AG09319 (cell line): ENCODE data around the gene RPL35A.
"Not testable (repeated sequence)": the region's sequence is repeated elsewhere in the genome, so short reads cannot be mapped to it uniquely, and the experiment has no call there.

Experiments
- DNase-seq: peaks from one replicate; pipeline ENCODE4 v3.0.0-alpha.2; 2010; ENCODE audit warnings: low read depth; ENCODE audit errors: extremely low read depth
- TF ChIP-seq, protein P1 (sequence below): IDR thresholded peaks from 2 replicates; pipeline ENCODE4 v1.5.1; 2011; ENCODE audit warnings: low read depth, mild to moderate bottlenecking, inconsistent platforms, low read length, moderate library complexity

Gene RPL35A

DNA sequence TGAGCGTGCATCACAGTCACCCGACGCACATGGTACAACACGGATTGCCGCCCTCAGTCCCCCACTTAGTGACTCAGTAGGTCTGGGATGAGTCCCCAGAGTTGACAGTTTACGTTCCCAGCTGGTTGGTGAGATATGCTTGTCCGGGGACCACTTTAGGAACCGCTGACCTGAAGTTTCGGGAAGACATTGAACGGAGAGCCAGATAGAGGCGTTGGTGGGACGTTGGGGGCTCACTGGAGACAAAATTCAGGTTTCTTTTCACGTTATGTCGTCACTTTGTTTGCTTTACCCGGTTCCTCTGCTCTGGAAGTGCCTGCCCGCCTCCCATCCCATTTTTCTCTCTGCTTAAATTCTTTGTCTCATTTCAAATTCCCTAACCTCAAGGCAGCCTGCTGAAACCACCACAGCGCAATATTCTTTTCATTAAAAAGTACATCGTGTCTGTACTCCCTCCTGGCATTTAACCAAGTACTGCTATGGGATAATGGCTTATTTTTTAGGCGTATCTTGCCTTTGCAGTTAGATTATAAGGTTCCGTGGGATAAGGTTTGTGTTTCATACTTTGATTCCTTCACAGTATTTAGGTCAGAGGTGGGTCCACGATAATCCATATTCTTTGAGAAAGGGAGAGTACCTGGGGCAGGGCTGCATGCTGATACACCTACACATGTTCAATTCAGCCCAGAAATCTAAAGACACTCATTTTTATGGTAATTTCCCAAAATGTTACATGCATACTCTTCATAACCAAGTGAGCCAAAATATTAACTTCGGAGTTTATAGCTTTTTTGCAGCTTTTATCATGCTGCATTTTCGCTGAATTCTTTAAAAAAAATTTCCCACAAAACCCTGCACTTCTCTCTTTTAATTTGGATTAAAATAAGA lies 10.9 kb downstream of the RPL35A start:
- DNase-seq: no peak
- TF ChIP-seq, protein P1, sequence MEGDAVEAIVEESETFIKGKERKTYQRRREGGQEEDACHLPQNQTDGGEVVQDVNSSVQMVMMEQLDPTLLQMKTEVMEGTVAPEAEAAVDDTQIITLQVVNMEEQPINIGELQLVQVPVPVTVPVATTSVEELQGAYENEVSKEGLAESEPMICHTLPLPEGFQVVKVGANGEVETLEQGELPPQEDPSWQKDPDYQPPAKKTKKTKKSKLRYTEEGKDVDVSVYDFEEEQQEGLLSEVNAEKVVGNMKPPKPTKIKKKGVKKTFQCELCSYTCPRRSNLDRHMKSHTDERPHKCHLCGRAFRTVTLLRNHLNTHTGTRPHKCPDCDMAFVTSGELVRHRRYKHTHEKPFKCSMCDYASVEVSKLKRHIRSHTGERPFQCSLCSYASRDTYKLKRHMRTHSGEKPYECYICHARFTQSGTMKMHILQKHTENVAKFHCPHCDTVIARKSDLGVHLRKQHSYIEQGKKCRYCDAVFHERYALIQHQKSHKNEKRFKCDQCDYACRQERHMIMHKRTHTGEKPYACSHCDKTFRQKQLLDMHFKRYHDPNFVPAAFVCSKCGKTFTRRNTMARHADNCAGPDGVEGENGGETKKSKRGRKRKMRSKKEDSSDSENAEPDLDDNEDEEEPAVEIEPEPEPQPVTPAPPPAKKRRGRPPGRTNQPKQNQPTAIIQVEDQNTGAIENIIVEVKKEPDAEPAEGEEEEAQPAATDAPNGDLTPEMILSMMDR: no peak

DNA sequence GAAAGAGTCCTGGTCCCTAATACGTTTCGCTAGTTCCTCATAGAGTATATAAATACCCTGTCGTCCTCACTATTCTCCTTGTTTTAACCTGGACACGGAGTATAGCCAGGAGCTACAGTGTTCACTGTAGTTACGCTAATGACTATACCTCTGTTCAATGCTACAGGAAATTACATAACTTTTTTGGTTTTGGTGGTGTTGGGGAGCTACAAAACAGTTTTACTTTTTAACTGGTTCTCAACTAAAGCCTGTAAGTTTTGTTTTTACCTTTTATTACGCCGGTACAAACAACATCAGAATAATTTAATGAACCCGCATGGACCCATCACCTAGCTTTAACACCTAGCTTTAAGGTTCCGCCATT lies 11.6 kb downstream of the RPL35A start:
- DNase-seq: no peak
- TF ChIP-seq, protein P1: no peak

DNA sequence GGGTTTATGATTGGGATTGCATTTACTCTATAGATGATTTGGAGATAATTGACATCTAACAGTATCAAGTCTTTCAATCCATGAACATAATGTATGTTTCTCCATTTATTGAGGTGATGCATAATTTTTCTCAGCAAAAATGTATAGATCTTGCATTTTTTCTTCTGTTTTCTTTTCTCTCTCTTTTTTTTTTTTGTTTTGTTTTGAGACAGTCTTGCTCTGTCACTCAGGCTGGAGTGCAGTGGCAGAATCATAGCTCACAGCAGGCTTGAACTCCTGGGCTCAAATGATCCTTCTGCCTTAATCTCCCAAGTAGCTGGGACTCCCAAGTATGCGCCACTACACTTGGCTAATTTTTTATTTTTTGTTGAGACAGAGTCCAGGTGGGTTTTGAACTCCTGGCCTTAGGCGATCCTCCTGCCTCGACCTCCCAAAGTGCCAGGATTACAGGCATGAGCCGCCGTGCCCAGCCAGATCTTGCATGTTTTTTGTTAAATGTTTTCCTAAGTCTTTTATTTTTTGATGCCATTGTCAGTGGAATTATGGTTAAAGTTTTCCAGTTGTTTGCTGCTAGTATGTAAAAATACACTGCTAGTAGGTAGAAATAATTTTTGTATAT lies 13.1 kb downstream of the RPL35A start:
- TF ChIP-seq, protein P1: no peak

DNA sequence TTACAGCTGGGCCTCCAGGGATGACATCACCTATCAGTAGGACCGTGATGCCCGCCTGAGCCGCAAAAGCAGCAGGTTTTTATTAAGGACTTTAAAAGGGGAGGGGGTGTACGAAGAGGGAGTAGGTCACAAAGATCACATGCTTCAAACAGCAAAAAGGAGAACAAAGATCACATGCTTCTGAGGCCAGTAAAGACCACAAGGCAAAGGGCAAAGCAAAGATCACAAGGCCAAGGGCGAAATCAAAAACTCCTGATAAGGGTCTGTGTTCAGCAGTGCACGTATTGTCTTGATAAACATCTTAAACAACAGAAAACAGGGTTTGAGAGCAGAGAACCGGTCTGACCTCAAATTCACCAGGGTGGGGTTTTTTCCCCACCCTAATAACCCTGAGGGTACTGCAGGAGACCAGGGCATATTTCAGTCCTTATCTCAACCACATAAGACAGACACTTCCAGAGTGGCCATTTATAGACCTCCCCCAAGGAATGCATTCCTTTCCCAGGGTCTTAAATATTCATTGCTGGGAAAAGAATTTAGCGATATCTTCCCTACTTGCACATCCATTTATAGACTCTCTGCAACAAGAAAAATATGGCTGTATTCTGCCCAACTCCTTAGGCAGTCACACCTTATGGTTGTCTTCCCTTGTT lies 17.5 kb downstream of the RPL35A start:
- not testable (repeated sequence) for DNase-seq

More for the DNA sequence above, 13.1 kb downstream of the RPL35A start:
- no peak for DNase-seq

DNA sequence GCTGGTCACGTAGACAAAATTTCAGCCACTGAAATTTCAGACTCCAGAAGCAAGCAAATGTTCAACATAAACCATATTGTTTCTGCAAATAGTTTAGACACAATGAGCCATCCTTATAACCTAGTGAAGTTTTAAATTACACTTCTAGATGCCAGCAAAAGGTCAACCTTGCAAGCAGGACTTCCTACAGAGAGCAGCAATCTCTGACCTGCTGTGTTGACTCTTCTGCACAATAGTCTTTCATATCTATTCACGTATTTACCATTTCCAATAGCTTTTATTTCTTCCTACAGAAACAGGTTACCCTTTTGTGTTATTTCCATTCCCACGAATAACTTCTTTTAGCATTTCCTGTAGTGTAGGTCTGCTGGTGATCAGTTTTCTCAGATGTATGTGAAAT lies 20.6 kb downstream of the RPL35A start:
- TF ChIP-seq, protein P1: no peak
- no peak for DNase-seq

DNA sequence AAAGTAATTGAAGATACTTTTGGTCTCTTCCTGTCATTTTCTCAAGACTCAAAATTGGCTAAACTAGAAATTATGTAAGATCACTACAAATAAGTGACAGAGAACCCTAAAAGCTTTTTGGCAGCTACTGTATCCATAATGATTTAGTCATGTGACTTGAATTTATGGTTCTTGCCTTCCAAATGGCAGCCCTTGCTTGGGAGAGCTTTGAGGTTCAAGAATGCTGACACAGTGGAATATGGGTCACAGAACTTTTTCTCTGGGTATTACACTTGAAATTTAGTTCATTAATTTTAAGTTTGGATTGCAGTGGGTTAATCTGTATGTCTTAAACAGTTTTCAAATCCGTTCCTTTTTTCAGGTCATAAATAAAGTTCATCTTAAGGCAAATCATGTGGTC lies 24.0 kb downstream of the RPL35A start:
- DNase-seq: no peak
- TF ChIP-seq, protein P1: no peak

DNA sequence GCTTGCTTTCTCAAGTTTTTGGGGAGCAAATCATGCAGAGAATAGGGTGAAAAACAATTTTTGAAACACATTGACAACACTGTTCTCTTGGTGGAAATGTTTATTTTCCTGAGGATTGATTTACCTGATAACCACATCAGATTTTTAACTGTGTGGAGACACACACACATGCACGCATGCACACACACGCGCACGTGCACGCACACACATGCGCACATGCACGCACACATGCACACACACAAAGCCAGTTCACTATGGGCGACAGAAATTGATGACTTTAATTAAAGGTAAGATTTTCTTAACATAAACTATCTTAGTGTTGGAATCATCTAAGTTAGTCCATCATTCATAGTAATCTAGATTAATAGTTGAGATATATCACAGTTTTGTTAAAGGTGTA lies 25.3 kb downstream of the RPL35A start:
- TF ChIP-seq, protein P1: no peak
- no peak for DNase-seq
